ENCODE measurements around the gene DBR1.

The DBR1 gene

GRCh38 chr3:138174421-138175131 lies at the start of gene DBR1:
DBR1 (minus strand) TSS chr3:138174921; CDS start chr3:138174795, 126 bp downstream.
- DNase-seq, result peak; percentile 71

- DNase-seq, result no peak
These were observed 48.2 kb upstream of the DBR1 start for GRCh38 chr3:138222942-138223287.

- DNase-seq, result no peak
These were observed 47.6 kb upstream of the DBR1 start for GRCh38 chr3:138222131-138222941.

GRCh38 chr3:138220788-138221187 lies 46.1 kb upstream of the DBR1 start:
- DNase-seq, result no peak

GRCh38 chr3:138220242-138220641 lies 45.5 kb upstream of the DBR1 start:
- DNase-seq, result no peak

- DNase-seq, result no peak
These were observed 44.5 kb upstream of the DBR1 start for GRCh38 chr3:138219255-138219654.

- DNase-seq, result no peak
These were observed 38.8 kb upstream of the DBR1 start for GRCh38 chr3:138213398-138214085.

- DNase-seq, result no peak
These were observed 35.8 kb upstream of the DBR1 start for GRCh38 chr3:138210528-138210927.

- no peak for DNase-seq
These were observed 31.5 kb upstream of the DBR1 start for GRCh38 chr3:138206196-138206595.

- DNase-seq, result no peak
These were observed 30.8 kb upstream of the DBR1 start for GRCh38 chr3:138205527-138205926.

GRCh38 chr3:138203938-138204337 lies 29.2 kb upstream of the DBR1 start:
- no peak for DNase-seq

- DNase-seq, result no peak
These were observed 28.4 kb upstream of the DBR1 start for GRCh38 chr3:138202945-138203701.

GRCh38 chr3:138200424-138200823 lies 25.7 kb upstream of the DBR1 start:
- no peak for DNase-seq

- DNase-seq, result no peak
These were observed 25.1 kb upstream of the DBR1 start for GRCh38 chr3:138199851-138200250.

- no peak for DNase-seq
These were observed 22.8 kb upstream of the DBR1 start for GRCh38 chr3:138197524-138197923.

- DNase-seq, result no peak
These were observed 22.3 kb upstream of the DBR1 start for GRCh38 chr3:138197058-138197457.

- no peak for DNase-seq
These were observed 21.3 kb upstream of the DBR1 start for GRCh38 chr3:138196023-138196422.

- no peak for DNase-seq
These were observed 20.8 kb upstream of the DBR1 start for GRCh38 chr3:138195481-138195880.

GRCh38 chr3:138188013-138188730 lies 13.5 kb upstream of the DBR1 start:
- no peak for DNase-seq

GRCh38 chr3:138187296-138188012 lies 12.7 kb upstream of the DBR1 start, which contains the start of gene ARMC8:
ARMC8 (plus strand) TSS chr3:138187301; CDS start chr3:138187555, 254 bp downstream.
- no peak for DNase-seq

GRCh38 chr3:138186803-138187295 lies 12.1 kb upstream of the DBR1 start:
- DNase-seq, result peak; percentile 87

Measured in activated CD8-positive, alpha-beta memory T cell treated with anti-CD3 and anti-CD28 coated beads, Interleukin-2, amount 50 U/mL, for 4 hours (primary cell).